ENCODE data around the gene CACNA2D1.

Gene CACNA2D1

DNA sequence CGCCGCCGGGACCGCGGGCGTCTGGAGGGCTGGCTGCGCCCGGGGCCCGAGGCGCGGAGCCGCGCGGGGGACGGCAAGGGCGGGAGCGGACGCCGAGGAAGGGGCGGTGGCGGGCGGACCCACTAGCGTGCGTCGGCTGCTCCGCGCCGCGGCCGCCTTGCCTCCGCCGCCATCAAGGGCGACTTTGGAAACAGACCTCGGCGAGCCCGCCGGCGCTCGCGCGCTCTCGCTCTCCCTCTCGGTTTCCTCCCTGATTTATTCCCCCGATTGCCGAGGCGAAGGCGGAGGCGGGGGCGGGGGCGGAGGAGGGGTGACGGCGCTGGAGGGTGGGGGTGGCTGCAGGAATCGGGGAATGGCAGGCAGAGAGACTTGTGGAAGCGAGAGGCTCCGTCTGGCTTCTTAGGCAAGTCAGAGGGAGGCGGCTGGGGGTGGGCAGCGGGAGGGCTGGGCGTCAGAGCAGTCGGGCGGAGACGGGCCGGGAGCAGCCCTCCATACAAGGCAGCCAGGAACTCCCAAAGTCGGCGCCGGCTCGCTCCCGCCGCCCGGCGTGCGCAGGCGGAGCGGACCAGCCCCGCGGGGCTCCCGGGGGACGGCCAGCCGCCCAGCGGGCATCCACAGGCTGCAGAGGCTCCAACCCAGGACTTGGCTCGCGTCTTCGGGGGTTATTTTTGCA is at the start of gene CACNA2D1:
Gene CACNA2D1 (minus strand): TSS at position 231 of the 673 bp plus-strand sequence.
- no peak for DNase-seq (ENCODE audit: low read depth, low spot score)

- no peak for DNase-seq (ENCODE audit: low read depth, low spot score)
These were observed 38.0 kb upstream of the CACNA2D1 start for GRCh38 chr7:82481499-82482097.

GRCh38 chr7:82477733-82478515 is 34.3 kb upstream of the CACNA2D1 start:
- no peak for DNase-seq (ENCODE audit: low read depth, low spot score)

GRCh38 chr7:82472966-82473365 is 29.4 kb upstream of the CACNA2D1 start:
- no peak for DNase-seq (ENCODE audit: low read depth, low spot score)

DNA sequence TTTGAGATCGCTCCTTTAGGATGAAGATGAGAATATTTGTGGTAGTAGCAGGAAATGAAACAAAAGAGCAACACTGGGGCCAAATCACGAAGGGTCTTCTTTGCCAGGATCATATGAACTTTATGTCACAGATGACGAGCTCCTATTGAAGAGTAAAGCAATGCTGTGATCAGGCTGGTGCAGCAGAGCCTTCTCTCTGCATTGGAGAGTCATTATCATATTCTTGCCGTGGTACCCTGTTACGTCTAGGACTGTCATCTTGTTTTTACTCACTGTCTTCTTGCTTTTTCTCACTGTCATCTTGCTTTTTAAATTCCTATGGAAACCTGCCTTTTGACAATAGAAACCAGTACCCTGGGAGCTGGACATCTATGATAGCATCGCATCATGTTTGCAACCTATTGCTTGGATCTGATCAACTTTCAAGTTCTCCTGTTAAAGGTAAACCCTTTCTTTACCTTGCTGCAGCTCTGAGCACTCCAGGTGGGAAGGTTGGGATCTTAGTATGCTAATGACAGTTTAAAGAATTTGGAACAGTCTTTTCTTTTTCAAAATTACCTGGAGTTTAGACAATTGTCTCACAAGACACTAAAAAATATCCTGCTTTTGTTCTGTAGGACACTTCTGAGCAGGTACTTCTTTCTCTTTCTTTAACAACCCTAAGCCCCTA is 27.9 kb upstream of the CACNA2D1 start:
- DNase-seq (ENCODE audit: low read depth, low spot score) = no peak

DNA sequence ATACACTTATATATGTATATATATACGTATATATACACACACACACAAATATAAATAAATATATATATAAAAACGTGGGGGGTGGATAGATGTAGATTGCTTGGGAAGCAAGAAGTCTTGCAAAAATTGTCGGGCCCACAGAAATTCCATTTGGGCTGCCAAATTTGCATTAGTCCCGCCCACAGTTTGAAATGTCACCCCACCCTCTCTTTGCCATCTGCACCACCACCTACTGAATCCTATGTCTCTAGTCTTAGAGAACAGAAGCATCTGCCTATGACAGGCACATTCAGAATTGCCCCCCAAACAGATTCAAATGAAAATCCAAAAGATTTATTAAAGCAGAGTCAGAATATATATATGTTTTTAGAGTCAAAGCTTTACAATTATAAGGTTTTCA is 25.6 kb upstream of the CACNA2D1 start:
- DNase-seq (ENCODE audit: low read depth, low spot score) = no peak

GRCh38 chr7:82468435-82468834 is 24.9 kb upstream of the CACNA2D1 start:
- DNase-seq (ENCODE audit: low read depth, low spot score) = no peak

DNA sequence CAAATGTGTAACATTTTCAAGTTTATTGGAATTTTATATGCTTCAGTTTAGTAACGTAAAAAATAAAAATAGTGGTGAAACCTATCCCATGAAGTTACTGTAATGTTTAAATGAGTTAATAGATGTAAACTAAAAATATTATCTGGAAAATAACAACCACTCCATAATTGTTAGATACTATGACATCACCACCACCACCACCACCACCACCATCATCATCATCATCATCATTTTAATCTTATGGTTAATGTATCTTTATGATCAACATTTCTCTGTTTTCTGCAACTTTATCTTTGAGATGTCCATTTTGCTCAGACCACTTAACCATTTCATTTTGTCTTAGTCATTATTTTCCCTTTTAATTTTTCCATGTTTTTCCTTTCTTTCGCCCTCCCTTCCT is 23.4 kb upstream of the CACNA2D1 start:
- no peak for DNase-seq (ENCODE audit: low read depth, low spot score)

DNA sequence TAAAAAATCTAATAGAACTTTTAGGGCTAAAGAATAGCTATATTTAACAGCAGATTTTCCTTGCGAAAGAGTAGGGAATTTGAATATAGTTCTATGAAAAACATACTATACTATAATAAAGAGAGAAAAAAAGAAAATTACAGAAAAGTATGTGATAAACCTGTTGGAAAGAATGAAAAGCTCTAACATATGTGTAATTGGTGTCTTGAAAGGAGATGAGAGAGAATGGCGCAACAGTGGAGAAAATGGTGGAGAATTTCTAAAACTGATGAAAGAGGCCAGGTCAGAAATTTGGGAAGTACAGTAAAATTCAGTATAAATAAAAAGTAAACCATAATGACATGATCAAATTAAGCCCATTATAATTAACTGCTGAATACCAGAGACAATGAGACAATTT is 20.8 kb upstream of the CACNA2D1 start:
- no peak for DNase-seq (ENCODE audit: low read depth, low spot score)

- DNase-seq (ENCODE audit: low read depth, low spot score) = no peak
These were observed 11.7 kb upstream of the CACNA2D1 start for GRCh38 chr7:82455295-82455694.

GRCh38 chr7:82450759-82451158 is 7.2 kb upstream of the CACNA2D1 start:
- no peak for DNase-seq (ENCODE audit: low read depth, low spot score)

DNA sequence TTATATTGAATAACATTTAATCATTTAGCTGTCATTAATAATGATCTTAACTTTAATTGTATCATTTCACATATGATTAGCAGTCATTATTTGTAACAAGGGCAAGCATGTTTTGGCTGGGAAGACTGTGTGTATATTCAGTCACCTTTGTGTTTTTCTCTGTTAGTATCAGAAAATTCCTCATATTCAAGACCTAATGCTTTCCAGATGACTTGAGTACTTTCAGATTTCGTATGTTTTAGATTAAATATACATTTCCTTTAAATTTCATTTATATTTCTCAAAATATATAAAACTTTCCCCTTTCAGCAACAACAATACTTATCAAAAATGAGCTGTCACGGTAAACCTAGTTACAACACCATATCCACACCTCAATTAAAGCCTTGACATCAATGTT is 6.3 kb upstream of the CACNA2D1 start:
- DNase-seq (ENCODE audit: low read depth, low spot score) = no peak

DNA sequence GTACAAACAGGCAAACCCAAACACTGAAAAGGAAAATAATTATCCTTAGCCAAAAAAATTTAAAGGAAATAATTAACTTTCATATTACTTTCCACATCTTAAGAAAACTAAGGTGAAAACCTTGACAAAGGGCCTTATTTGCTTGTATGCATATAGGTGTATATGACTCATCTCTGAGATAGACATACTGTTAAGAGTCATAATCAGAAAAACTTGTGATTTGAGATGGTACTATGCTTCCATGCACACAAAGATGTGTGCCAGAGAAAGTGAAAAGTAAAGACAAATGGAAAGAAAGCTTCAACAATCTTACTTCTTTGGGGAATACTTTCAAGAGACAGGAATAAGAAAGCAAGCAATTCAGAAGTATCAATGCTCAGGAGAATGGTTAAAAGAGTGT is 3.3 kb upstream of the CACNA2D1 start:
- DNase-seq (ENCODE audit: low read depth, low spot score) = no peak

DNA sequence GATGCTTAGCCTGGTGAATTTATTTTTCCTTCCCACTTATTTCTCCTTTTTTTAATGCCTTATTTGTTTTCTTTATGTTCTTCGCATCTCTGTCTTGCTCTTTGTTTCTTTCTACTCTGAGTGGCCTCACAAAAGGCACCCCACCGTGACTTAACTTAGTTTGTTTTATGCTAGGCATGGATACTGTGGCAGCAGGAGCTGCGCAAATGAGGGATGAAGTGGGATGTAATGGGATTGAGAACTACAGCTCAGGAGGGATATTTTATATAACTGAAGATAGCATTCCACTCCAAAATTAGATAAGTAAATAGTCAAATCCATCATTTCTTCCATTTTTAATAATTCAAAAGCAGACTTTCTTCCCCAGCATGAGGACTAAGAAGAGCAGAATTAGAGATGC is 1.7 kb upstream of the CACNA2D1 start:
- no peak for DNase-seq (ENCODE audit: low read depth, low spot score)

DNA sequence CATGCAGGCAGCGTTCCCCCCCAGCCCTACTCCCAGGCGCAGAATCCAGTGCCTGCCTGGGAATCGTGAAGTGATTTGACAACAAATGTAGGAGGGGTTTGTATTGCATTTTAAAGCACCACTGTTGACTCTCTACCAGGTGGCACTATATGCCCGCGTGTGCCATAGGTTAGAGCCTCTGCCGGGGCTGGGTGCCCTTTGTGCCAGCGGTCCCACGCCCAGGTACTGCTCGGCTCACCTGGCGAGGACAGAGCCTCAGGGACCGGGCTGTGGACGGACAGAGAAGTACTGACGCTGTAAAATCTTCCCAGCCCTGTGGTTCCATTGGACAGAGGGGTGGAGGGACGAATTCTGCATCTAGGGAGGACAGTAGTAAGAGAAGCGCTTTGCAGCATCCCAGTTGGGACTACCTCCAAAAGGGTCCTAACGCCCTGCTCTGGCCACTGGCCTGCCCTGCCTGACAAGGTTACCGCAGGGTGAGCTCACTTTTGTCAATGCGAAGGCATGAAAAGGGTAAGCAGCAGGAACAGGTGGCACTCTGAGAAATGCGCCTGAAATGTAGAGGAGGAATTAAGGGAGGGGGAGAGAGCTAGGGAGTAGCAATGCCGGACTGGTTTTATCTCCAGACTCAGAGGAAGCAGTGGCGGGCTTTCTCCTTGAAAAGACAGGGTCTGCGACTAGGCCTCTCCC is 788 bp upstream of the CACNA2D1 start:
- no peak for DNase-seq (ENCODE audit: low read depth, low spot score)

GRCh38 chr7:82443036-82443546 is 486 bp downstream of the CACNA2D1 start:
- no peak for DNase-seq (ENCODE audit: low read depth, low spot score)

- no peak for DNase-seq (ENCODE audit: low read depth, low spot score)
These were observed 1.0 kb downstream of the CACNA2D1 start for GRCh38 chr7:82442492-82443035.

GRCh38 chr7:82441669-82442478 is 1.7 kb downstream of the CACNA2D1 start:
- DNase-seq (ENCODE audit: low read depth, low spot score) = no peak

DNA sequence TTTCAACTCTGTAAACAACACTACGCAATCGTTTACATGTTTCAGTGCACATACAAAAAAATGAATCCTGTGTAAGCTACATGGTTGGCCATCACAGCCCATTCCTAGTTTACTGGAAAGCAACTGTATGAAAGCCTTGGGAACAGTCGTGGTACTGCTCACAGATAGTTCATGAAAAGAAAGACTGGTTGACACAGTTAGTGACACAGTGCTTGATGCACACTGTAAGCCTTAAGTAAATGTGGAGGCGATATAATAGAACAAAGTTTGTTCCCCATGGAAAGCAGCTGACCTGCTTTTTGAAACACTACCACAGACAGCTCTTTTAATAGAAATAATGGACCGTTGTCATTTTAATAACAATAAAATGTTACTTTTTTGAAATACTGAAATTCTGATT is 5.1 kb downstream of the CACNA2D1 start:
- no peak for DNase-seq (ENCODE audit: low read depth, low spot score)

GRCh38 chr7:82435769-82436168 is 7.8 kb downstream of the CACNA2D1 start:
- DNase-seq (ENCODE audit: low read depth, low spot score) = no peak

All from activated CD4-positive, CD25-positive, alpha-beta regulatory T cell treated with anti-CD3 and anti-CD28 coated beads, Interleukin-2, amount 50 U/mL, for 16 hours (primary cell).